ENCODE measurements around the gene MAGI1. TPM values are rescaled to one million over a fixed set of nuclear protein-coding genes. Genes with fewer than 3 reads are reported as not detected.

Gene MAGI1
- total RNA-seq, 2 experiments from 2014 or later, result 0.18 to 0.25 TPM

- no peak overlapping the region for H3K27ac Mint-ChIP-seq
- CTCF ChIA-PET, result no interaction called here
- no peaks in the 10 kb centered on the region for H3K36me3 Mint-ChIP-seq (ENCODE audit: low read depth)
- no peaks in the 10 kb centered on the region for H3K4me1 Mint-ChIP-seq
- no peaks in the 10 kb centered on the region for H3K9me3 Mint-ChIP-seq
- POLR2A ChIA-PET, result no interaction called here
- no peak overlapping the region for H3K4me3 Mint-ChIP-seq
- no peaks in the 10 kb centered on the region for H3K27me3 Mint-ChIP-seq
- DNase-seq, result no peak
Observed at GRCh38 chr3:65584913-65585312, 453.8 kb downstream of the MAGI1 start.

DNA sequence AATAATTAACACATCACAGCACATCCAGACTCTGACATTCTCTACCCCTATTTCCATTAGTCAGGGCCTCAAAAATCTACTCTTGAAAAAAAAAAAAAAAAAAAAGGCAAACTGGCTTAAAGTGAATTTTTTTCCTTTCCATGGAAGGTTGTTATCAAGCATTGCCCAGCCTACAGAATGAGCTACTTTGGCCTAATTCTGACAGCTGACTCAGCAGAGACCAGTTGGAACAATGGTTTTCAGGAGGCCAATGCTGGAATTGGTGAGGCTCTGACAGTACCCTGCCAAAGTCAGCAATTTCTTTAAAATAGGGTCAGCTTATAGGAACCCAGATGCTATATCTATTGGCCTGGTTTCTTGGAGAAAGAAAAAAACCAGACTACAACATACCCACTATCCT is 454.7 kb downstream of the MAGI1 start:
- Mint-ChIP-seq H3K4me3 (no peak overlapping the region), H3K4me1 (no peaks in the 10 kb centered on the region), H3K27ac (no peak overlapping the region), H3K36me3 (ENCODE audit: low read depth) (no peaks in the 10 kb centered on the region), H3K9me3 (no peaks in the 10 kb centered on the region), H3K27me3 (no peaks in the 10 kb centered on the region)
- CTCF ChIA-PET, result no interaction called here
- no peak for DNase-seq
- POLR2A ChIA-PET, result no interaction called here

- Mint-ChIP-seq H3K36me3 (ENCODE audit: low read depth) (no peaks in the 10 kb centered on the region), H3K9me3 (peaks cover 3% of the 10 kb centered on the region), H3K27me3 (no peaks in the 10 kb centered on the region), H3K4me1 (no peaks in the 10 kb centered on the region), H3K4me3 (no peak overlapping the region), H3K27ac (no peak overlapping the region)
- POLR2A ChIA-PET, result no interaction called here
- CTCF ChIA-PET, result no interaction called here
- no peak for DNase-seq
Observed at GRCh38 chr3:65583188-65583587, 455.5 kb downstream of the MAGI1 start.

DNA sequence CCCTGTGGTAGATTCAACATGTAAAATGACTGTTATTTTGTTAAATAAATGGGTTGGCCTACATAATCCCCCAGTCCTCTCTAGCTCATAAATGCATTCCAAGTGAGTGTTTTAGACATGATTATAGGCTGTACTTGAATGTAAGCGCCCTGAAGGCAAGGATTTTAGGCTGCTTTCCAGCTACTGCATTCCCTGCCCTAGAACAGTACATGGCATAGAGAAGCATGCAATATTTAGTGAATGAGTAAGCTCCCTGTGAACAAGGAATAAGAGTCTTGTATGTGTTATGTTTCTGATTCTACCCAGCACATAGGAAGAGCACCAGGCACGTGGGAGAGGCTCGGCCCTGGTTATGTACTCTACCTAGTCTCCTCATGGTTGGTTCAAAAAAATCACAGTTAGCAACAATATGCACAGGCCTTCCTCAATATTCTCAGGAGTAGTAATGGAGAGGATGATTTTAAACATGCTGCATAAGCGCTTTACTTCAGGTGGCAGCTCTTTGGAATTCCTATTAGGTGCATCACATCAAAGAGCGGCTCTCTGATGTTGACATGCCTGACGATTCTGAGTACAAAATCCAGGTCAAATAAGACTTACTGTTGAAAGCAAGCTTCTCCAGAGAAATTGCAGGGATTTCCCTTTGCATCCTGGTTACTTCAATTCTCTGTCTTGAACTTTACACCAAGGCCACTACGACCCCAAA is 456.6 kb downstream of the MAGI1 start:
- Mint-ChIP-seq H3K36me3 (ENCODE audit: low read depth) (no peaks in the 10 kb centered on the region), H3K9me3 (peaks cover 3% of the 10 kb centered on the region), H3K27me3 (no peaks in the 10 kb centered on the region), H3K27ac (no peak overlapping the region), H3K4me1 (no peaks in the 10 kb centered on the region), H3K4me3 (no peak overlapping the region)
- no peak for DNase-seq
- ChIA-PET POLR2A (no interaction called here), CTCF (no interaction called here)

DNA sequence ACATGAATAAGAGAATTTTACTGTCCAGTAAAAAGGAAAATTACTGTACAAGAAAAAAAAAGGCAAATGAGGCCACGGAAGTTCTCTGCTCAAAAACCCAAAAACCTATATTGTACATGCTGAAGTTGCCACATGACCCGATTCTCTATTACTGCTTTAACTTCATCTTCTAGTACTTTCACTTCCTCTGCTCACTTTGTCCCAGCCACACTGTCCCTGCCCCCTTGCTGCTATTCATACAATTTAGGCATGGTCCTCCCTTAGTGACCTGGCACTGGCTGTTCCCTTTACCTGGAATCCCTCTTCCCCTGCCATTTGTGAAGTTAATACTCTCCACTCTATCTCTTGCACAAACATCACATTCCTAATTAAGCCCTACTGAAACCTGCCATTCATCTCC is 457.4 kb downstream of the MAGI1 start:
- ChIA-PET POLR2A (no interaction called here), CTCF (no interaction called here)
- Mint-ChIP-seq H3K27ac (no peak overlapping the region), H3K9me3 (peaks cover 3% of the 10 kb centered on the region), H3K4me3 (no peak overlapping the region), H3K27me3 (no peaks in the 10 kb centered on the region), H3K4me1 (no peaks in the 10 kb centered on the region), H3K36me3 (ENCODE audit: low read depth) (no peaks in the 10 kb centered on the region)
- DNase-seq, result no peak

- Mint-ChIP-seq H3K36me3 (ENCODE audit: low read depth) (no peaks in the 10 kb centered on the region), H3K27ac (no peak overlapping the region), H3K9me3 (peaks cover 3% of the 10 kb centered on the region), H3K27me3 (no peaks in the 10 kb centered on the region), H3K4me1 (no peaks in the 10 kb centered on the region), H3K4me3 (no peak overlapping the region)
- ChIA-PET CTCF (no interaction called here), POLR2A (no interaction called here)
- no peak for DNase-seq
Observed at GRCh38 chr3:65578861-65579260, 459.9 kb downstream of the MAGI1 start.

DNA sequence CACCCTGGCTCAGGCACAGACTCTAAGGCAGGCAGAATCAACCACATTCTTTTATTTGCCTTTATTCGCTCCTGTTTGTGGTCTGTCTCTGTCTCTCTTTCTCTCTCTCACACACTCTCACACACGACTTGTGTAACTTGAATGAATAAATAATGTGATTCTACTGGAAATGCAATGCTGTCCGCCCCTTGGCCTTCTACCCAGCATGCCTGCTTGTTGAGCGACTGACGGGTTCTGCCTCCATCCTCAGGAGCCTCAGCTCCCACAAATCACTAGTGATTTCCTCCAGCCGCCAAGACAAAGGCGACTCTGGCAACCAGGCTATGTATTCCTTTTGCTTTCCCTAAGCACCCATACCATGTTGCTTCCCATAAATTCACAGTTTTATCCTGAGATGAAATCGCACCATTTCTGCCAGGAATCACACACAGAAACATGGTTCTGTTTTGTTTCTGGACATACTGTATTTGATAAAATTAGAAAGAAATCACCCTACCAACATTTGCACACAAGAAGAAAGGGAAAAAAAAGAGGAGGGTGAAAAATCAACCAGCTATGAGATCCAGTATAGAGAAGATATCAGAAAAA is 460.8 kb downstream of the MAGI1 start:
- no peak overlapping the region for H3K27ac Mint-ChIP-seq
- H3K36me3 Mint-ChIP-seq (ENCODE audit: low read depth), result no peaks in the 10 kb centered on the region
- no peak for DNase-seq
- H3K4me1 Mint-ChIP-seq, result no peaks in the 10 kb centered on the region
- H3K4me3 Mint-ChIP-seq, result no peak overlapping the region
- no peaks in the 10 kb centered on the region for H3K27me3 Mint-ChIP-seq
- POLR2A ChIA-PET, result no interaction called here
- H3K9me3 Mint-ChIP-seq, result peaks cover 3% of the 10 kb centered on the region
- CTCF ChIA-PET, result no interaction called here

- Mint-ChIP-seq H3K27me3 (no peaks in the 10 kb centered on the region), H3K4me3 (no peak overlapping the region), H3K4me1 (no peaks in the 10 kb centered on the region), H3K27ac (no peak overlapping the region), H3K36me3 (ENCODE audit: low read depth) (no peaks in the 10 kb centered on the region), H3K9me3 (peaks cover 3% of the 10 kb centered on the region)
- DNase-seq, result no peak
- CTCF ChIA-PET, result no interaction called here
- POLR2A ChIA-PET, result no interaction called here
Observed at GRCh38 chr3:65576966-65577365, 461.8 kb downstream of the MAGI1 start.

DNA sequence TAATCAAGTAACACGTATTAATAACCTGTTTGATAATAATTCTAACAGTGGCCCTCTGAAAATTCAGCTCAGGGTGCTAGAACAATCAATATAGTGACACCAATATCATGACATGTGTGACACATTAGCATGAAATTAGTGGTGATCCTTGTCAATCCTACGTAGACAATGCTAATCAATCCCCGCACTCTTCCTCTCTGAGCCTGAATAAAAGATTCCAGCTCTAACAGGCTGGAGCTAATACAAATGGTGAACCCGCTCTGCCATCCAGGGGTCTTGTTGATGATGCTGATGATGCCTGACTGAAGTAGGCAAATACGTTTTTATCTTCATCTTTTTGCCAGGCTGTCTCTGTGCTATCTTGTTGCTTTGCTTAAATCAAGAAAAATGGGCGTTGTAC is 462.5 kb downstream of the MAGI1 start:
- CTCF ChIA-PET, result no interaction called here
- no peaks in the 10 kb centered on the region for H3K4me1 Mint-ChIP-seq
- POLR2A ChIA-PET, result no interaction called here
- peaks cover 3% of the 10 kb centered on the region for H3K9me3 Mint-ChIP-seq
- no peak overlapping the region for H3K4me3 Mint-ChIP-seq
- no peaks in the 10 kb centered on the region for H3K36me3 Mint-ChIP-seq (ENCODE audit: low read depth)
- H3K27me3 Mint-ChIP-seq, result no peaks in the 10 kb centered on the region
- DNase-seq, result no peak
- no peak overlapping the region for H3K27ac Mint-ChIP-seq

DNA sequence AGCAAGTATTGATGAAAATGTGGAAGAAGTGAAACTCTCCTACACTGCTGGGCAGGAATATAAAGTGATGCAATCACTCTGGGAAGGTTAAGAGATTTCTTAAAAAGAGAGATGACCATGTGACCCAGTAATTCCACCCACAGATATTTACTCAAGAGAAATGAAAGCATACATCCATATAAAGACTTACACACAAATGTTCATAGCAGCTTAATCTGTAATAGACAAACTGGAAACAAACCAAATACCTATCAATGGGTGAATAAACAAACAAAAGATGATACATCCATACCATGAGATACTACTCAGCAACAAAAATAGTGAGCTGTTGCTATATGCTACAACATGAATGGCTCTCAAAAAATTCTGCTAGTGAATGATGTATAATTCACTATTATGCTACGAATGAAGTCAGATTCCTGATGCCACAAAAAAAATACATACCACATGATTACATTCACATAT is 463.3 kb downstream of the MAGI1 start:
- H3K27ac Mint-ChIP-seq, result no peak overlapping the region
- CTCF ChIA-PET, result no interaction called here
- H3K9me3 Mint-ChIP-seq, result peaks cover 3% of the 10 kb centered on the region
- POLR2A ChIA-PET, result no interaction called here
- H3K4me3 Mint-ChIP-seq, result no peak overlapping the region
- no peaks in the 10 kb centered on the region for H3K27me3 Mint-ChIP-seq
- no peaks in the 10 kb centered on the region for H3K36me3 Mint-ChIP-seq (ENCODE audit: low read depth)
- DNase-seq, result no peak
- no peaks in the 10 kb centered on the region for H3K4me1 Mint-ChIP-seq

GRCh38 chr3:65573548-65574116 is 465.1 kb downstream of the MAGI1 start:
- Mint-ChIP-seq H3K4me3 (no peak overlapping the region), H3K9me3 (peaks cover 2% of the 10 kb centered on the region), H3K36me3 (ENCODE audit: low read depth) (no peaks in the 10 kb centered on the region), H3K4me1 (no peaks in the 10 kb centered on the region), H3K27me3 (no peaks in the 10 kb centered on the region), H3K27ac (no peak overlapping the region)
- CTCF ChIA-PET, result no interaction called here
- DNase-seq, result no peak
- POLR2A ChIA-PET, result no interaction called here

DNA sequence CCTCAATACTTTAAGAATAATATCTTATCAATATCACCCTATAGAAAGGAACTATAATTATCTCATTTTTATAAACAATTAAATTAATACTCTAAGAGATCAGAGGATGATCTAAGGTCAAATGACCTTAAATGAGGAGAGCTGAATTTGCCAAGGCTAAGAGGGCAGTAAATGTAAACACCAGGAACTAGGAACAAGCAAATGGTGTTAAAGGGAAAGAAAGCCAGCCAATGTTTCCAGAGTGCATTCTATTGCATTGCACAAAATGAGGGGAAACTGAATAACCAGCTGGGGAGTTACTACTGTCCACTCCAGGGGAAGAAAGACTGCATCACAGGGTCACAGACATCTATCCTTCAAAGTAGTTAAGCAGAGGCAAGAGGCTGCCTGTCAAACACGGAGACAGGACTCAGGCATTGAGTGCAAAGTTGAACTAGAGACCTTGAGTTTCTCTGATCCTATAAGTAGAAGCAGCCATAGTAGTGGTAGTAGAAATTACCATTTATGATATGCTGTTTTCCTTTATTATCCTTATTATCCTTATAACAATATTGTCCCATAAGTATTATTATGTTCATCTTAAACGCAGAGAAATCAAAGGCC is 466.4 kb downstream of the MAGI1 start:
- H3K9me3 Mint-ChIP-seq, result no peaks in the 10 kb centered on the region

GRCh38 chr3:65569845-65570405 is 468.8 kb downstream of the MAGI1 start:
- POLR2A ChIA-PET, result no interaction called here
- H3K9me3 Mint-ChIP-seq, result no peaks in the 10 kb centered on the region
- no peak overlapping the region for H3K4me3 Mint-ChIP-seq
- no peak for DNase-seq
- CTCF ChIA-PET, result no interaction called here
- no peaks in the 10 kb centered on the region for H3K4me1 Mint-ChIP-seq
- no peak overlapping the region for H3K27ac Mint-ChIP-seq
- no peaks in the 10 kb centered on the region for H3K36me3 Mint-ChIP-seq (ENCODE audit: low read depth)
- no peaks in the 10 kb centered on the region for H3K27me3 Mint-ChIP-seq

More for the DNA sequence above, 466.4 kb downstream of the MAGI1 start:
- H3K27me3 Mint-ChIP-seq, result no peaks in the 10 kb centered on the region
- CTCF ChIA-PET, result no interaction called here
- no peak overlapping the region for H3K27ac Mint-ChIP-seq
- no peak for DNase-seq
- H3K4me1 Mint-ChIP-seq, result no peaks in the 10 kb centered on the region
- H3K4me3 Mint-ChIP-seq, result no peak overlapping the region
- no peaks in the 10 kb centered on the region for H3K36me3 Mint-ChIP-seq (ENCODE audit: low read depth)
- POLR2A ChIA-PET, result no interaction called here

DNA sequence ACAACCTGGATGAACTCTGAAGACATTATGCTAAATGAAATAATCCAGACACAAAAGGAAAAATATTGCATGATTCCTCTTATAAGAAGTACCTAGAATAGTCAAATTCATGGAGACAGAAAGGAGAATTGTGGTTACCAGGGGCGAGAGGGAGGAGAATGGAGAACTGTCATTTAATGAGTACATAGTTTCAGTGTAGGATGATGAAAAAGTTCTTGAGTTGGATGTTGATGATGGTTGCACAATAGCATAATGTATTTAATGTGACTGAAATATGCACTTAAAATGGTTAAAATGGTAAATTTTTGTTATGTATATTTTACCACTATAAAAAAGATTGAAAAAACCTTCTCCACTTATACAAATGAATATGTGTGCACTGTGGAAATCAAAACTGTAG is 469.6 kb downstream of the MAGI1 start:
- Mint-ChIP-seq H3K27ac (no peak overlapping the region), H3K27me3 (no peaks in the 10 kb centered on the region)
- CTCF ChIA-PET, result no interaction called here

More for the DNA sequence above, 469.6 kb downstream of the MAGI1 start:
- H3K4me3 Mint-ChIP-seq, result no peak overlapping the region
- POLR2A ChIA-PET, result no interaction called here
- no peaks in the 10 kb centered on the region for H3K36me3 Mint-ChIP-seq (ENCODE audit: low read depth)
- DNase-seq, result no peak
- no peaks in the 10 kb centered on the region for H3K9me3 Mint-ChIP-seq
- H3K4me1 Mint-ChIP-seq, result no peaks in the 10 kb centered on the region

All from activated CD4-positive, alpha-beta memory T cell treated with anti-CD3 and anti-CD28 coated beads, Interleukin-2, amount 10 ng/mL, durations not matched to agents 7 days and 5 days (primary cell).